Tibial artery (tissue), 4 donors: Measurements from ENCODE around the gene ARHGAP19.

ENCODE experiments used
- DNase-seq, 2 donors: peaks; one replicate each; pipeline ENCODE4 v3.0.0-alpha.2; 2019
- H3K27ac ChIP-seq, 2 donors: fragments of 200-600 bp; sonication (generic) in 1 of 2; 1 replicate in 1 of 2; 2 replicates in 1 of 2; pipeline ENCODE4 v1.5.1; 2018 to 2019; ENCODE audit warnings: mild to moderate bottlenecking in 1 of 2
- H3K27me3 ChIP-seq, 2 donors: fragments of 200-600 bp; sonication (generic) in 1 of 2; one replicate each; pipeline versions ENCODE4 v1.5.1 to v1.6.0; 2016 to 2019
- H3K36me3 ChIP-seq, 3 donors: fragments of 200-600 bp; sonication (generic) in 2 of 3; one replicate each; pipeline ENCODE4 v1.5.1; 2016 to 2019; ENCODE audit warnings: mild to moderate bottlenecking in 2 of 3
- H3K4me1 ChIP-seq, 4 donors: fragments of 200-600 bp; sonication (generic) in 2 of 4; 1 replicate in 3 of 4; 2 replicates in 1 of 4; pipeline ENCODE4 v1.5.1; 2016 to 2019
- H3K4me3 ChIP-seq, 2 donors: fragments of 200-600 bp; sonication (generic) in 1 of 2; 1 replicate in 1 of 2; 2 replicates in 1 of 2; pipeline ENCODE4 v1.5.1; 2018 to 2019; ENCODE audit warnings: mild to moderate bottlenecking in 2 of 2
- H3K9me3 ChIP-seq, 3 donors: fragments of 200-600 bp; sonication (generic) in 1 of 3; one replicate each; pipeline ENCODE4 v1.5.1; 2016 to 2019
- intact Hi-C: fragments of 100-400 bp; cut with DNase I; formaldehyde crosslinking; loops from one replicate; pipeline ENCODE4 v1.15.0; 2023; ENCODE audit warnings: low total_unique reads
- TF ChIP-seq, protein P1 (sequence below), 2 experiments: fragments of 200-600 bp in 1 of 2; fragments of 450-650 bp in 1 of 2; IDR thresholded peaks; one replicate each; pipeline ENCODE4 v1.5.1; 2017 to 2019; ENCODE audit warnings: antibody characterized with exemption in 2 of 2, mild to moderate bottlenecking in 1 of 2, moderate library complexity in 1 of 2

Gene ARHGAP19

DNA sequence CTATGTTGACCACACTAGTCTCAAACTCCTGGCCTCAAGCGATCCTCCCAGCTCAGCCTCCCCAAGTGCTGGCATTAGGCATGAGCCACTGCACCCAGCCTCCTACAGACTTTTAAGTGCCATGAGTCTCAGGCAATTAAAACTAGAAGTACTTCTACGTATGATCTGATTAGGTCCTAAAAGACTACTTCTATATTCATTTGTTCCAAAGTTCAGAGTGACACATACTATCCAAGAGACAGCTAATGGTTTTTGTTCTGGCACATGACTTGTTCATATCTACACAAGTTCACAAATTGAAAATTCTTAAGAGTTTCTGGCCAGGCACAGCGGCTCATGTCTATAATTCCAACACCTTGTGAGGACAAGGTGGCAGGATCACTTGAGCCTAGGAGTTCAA lies 11.7 kb downstream of the ARHGAP19 start:
- no peak for DNase-seq

DNA sequence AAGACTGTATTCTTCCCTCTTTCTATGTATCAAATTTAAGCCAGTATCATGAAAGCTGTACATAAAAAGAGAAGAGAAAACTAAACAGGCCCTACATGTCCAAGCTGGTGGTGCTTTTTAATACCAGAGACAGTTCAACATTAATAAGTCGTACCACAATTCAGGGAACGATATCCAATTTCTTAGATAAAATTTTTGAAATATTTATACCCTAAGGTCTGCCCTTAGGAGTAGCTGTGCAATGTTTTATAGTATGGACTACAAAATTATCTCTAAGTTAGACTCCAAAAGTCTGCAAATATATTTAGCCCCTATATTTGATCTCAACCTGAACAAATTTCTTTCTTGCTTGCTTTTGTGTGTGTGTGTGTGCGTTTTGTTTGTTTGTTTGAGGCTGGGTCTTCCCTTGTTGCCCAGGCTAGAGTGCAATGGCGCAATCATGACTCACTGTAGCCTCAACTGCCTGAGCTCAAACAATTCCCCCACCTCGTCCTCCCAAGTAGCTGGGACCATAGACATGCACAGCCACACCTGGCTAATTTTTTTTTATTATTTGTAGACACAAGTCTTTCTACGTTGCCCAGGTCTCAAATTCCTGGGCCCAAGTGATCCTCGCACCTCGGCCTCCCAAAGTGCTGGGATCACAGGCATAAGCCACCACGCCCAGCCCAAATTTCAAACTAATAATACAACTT lies 13.2 kb downstream of the ARHGAP19 start:
- H3K27ac ChIP-seq: peak overlapping the region in 1 of 2 donors; percentile 14
- no peaks in the 10 kb centered on the region for H3K27me3 ChIP-seq
- H3K4me3 ChIP-seq: no peak overlapping the region
- DNase-seq: no peak
- TF ChIP-seq, protein P1, sequence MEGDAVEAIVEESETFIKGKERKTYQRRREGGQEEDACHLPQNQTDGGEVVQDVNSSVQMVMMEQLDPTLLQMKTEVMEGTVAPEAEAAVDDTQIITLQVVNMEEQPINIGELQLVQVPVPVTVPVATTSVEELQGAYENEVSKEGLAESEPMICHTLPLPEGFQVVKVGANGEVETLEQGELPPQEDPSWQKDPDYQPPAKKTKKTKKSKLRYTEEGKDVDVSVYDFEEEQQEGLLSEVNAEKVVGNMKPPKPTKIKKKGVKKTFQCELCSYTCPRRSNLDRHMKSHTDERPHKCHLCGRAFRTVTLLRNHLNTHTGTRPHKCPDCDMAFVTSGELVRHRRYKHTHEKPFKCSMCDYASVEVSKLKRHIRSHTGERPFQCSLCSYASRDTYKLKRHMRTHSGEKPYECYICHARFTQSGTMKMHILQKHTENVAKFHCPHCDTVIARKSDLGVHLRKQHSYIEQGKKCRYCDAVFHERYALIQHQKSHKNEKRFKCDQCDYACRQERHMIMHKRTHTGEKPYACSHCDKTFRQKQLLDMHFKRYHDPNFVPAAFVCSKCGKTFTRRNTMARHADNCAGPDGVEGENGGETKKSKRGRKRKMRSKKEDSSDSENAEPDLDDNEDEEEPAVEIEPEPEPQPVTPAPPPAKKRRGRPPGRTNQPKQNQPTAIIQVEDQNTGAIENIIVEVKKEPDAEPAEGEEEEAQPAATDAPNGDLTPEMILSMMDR (IDR thresholded peaks at IDR 0.05): no peak
- intact Hi-C loops: loop anchor here (10.0 kb wide), 1 partner anchor 76 kb away; no protein-coding TSS in a partner anchor
- H3K36me3 ChIP-seq: no peaks in the 10 kb centered on the region
- H3K4me1 ChIP-seq: peaks cover 0 to 26% (median 20%) of the 10 kb centered on the region in 4 donors
- no peaks in the 10 kb centered on the region for H3K9me3 ChIP-seq

More for the DNA sequence above, 11.7 kb downstream of the ARHGAP19 start:
- Histone ChIP-seq H3K9me3 (no peaks in the 10 kb centered on the region), H3K27ac (no peak overlapping the region), H3K4me1 (peaks cover 0 to 22% (median 18%) of the 10 kb centered on the region in 4 donors), H3K4me3 (no peak overlapping the region), H3K36me3 (no peaks in the 10 kb centered on the region), H3K27me3 (no peaks in the 10 kb centered on the region)
- intact Hi-C loops: no loop called here
- TF ChIP-seq, protein P1 (IDR thresholded peaks at IDR 0.05): no peak

DNA sequence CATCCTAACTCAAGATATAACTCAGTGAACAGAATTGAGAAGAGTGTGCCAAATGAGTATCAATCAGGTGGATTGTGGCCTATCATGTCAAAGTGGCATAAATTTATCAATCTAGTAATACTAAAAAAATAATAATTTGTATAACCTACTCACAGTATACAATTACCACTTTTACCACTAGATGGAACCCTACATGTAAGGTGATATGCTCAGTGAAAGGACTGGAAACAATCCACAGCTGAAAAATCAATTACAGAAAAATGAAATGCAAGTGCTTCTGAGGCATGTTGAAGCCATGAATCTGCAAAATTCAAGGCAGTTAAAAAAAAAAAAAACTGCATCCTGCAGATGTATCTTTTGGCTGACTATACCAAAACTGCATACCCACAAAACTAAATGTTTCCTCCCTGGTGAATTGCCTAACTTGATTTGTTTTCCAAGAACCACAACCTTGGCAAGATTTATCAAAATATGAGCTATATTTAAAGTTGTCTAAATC lies 13.9 kb downstream of the ARHGAP19 start:
- Histone ChIP-seq H3K27ac (peak overlapping the region in 1 of 2 donors; percentile 14), H3K36me3 (no peaks in the 10 kb centered on the region), H3K27me3 (no peaks in the 10 kb centered on the region), H3K4me1 (peaks cover 0 to 26% (median 20%) of the 10 kb centered on the region in 4 donors), H3K9me3 (no peaks in the 10 kb centered on the region), H3K4me3 (no peak overlapping the region)
- TF ChIP-seq, protein P1 (IDR thresholded peaks at IDR 0.05): peak; percentile 55 to 73
- intact Hi-C loops: loop anchor here (10.0 kb wide), 1 partner anchor 76 kb away; no protein-coding TSS in a partner anchor
- no peak for DNase-seq

DNA sequence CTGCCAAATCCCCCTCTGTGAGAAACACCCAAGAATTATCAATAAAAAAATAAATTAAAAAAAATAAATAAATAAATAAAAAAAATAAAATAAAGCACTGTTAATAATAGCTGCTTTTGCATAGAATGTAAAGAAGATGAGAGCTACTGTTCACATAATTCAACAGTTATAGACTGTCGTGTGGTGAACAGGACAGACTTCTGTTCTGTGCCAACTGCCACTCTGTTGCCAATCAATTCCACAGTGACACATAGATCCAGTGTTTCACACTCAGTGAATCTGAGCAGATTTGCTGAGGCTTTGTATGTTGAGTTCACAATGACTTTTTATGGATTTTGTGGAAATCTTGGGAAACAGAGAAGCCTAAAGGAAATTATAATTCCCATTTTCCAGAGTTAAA lies 14.9 kb downstream of the ARHGAP19 start:
- H3K27ac ChIP-seq: peak overlapping the region in 1 of 2 donors; percentile 14
- H3K4me3 ChIP-seq: no peak overlapping the region

DNA sequence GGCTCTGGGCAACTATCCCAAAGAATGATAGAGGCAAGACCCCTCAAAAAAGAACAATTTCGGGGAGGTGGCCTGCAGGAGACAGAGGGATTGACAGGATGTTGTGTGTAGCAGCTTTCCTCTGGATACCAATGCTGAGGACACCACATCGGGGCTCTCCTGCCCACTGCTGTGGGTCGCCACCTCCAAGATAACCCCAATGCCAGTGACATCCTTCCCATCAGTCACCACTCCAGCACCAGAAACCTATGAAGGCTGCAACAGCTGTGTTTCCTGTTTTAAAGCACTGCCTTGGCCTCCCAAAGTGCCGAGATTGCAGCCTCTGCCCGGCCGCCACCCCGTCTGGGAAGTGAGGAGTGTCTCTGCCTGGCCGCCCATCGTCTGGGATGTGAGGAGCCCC lies 17.6 kb downstream of the ARHGAP19 start:
- H3K27ac ChIP-seq: no peak overlapping the region
- H3K4me1 ChIP-seq: peaks cover 0 to 26% (median 20%) of the 10 kb centered on the region in 4 donors
- intact Hi-C loops: loop anchor here (10.0 kb wide), 1 partner anchor 80 kb away; no protein-coding TSS in a partner anchor
- no peak overlapping the region for H3K4me3 ChIP-seq
- H3K27me3 ChIP-seq: no peaks in the 10 kb centered on the region
- H3K36me3 ChIP-seq: no peaks in the 10 kb centered on the region
- H3K9me3 ChIP-seq: no peaks in the 10 kb centered on the region
- no peak for DNase-seq
- TF ChIP-seq, protein P1 (IDR thresholded peaks at IDR 0.05): no peak

More for the DNA sequence above, 14.9 kb downstream of the ARHGAP19 start:
- no peaks in the 10 kb centered on the region for H3K27me3 ChIP-seq
- TF ChIP-seq, protein P1 (IDR thresholded peaks at IDR 0.05): no peak
- no peak for DNase-seq
- intact Hi-C loops: loop anchor here (10.0 kb wide), 1 partner anchor 77 kb away; no protein-coding TSS in a partner anchor
- no peaks in the 10 kb centered on the region for H3K9me3 ChIP-seq
- H3K4me1 ChIP-seq: peaks cover 0 to 26% (median 20%) of the 10 kb centered on the region in 4 donors
- no peaks in the 10 kb centered on the region for H3K36me3 ChIP-seq
